NCI-H2196 (cell line): ENCODE data around the gene FUS.

ENCODE experiments used
- DNase-seq: peaks from one replicate; lab custom pipeline; 2025; ENCODE audit not compliant: unreplicated experiment; lab: John Stamatoyannopoulos, UW

FUS gene

GRCh38 chr16:31225193-31225592 is 45.3 kb downstream of the FUS start:
- DNase-seq: no peak

- DNase-seq: no peak
Measured at GRCh38 chr16:31228206-31228605, 48.3 kb downstream of the FUS start.

DNA sequence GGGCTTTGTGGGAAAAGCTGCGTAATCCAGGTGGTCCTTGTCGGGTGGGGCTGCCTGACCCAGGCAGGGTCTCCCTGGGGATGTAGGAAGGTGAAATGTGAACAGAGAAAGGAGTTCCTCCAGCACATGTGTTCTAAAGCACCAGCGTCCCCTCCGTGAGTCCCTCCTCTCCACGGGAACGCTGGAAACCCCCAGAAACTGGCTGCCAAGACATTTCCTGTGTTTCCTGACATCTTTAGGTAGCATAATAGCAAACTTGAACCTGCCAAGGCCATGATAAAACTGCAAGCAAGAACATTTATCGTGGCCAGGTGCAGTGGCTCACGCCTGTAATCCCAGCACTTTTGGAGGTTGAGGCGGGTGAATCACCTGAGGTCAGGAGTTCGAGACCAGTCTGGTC is 49.6 kb downstream of the FUS start:
- no peak for DNase-seq

GRCh38 chr16:31238041-31238440 is 58.1 kb downstream of the FUS start:
- no peak for DNase-seq
